ENCODE measurements around the gene MAP4K3. TPM values are rescaled to one million over a fixed set of nuclear protein-coding genes. Genes with fewer than 3 reads are reported as not detected.

The MAP4K3 gene
- total RNA-seq, 1 experiment from 2014 or later, result 36.0 TPM

- TF ChIP-seq CTCF (IDR thresholded peaks at IDR 0.05; ENCODE audit: unreplicated experiment), result no peak
- Mint-ChIP-seq H3K9me3 (ENCODE audit: unreplicated experiment) (no peaks in the 10 kb centered on the region), H3K27ac (ENCODE audit: low read depth, unreplicated experiment) (peak overlapping the region; percentile 97), H3K4me1 (ENCODE audit: insufficient read depth, unreplicated experiment) (peaks cover 41% of the 10 kb centered on the region), H3K27me3 (ENCODE audit: insufficient read depth, unreplicated experiment) (no peaks in the 10 kb centered on the region), H3K36me3 (ENCODE audit: insufficient read depth, unreplicated experiment) (peaks cover 7% of the 10 kb centered on the region), H3K4me3 (ENCODE audit: unreplicated experiment) (peak overlapping the region; percentile 72)
- TSS peak; percentile 42 for BruUV-seq (replicated peaks)
- ChIA-PET CTCF (interaction anchor here (0.6 to 0.9 kb wide), 3 partner anchors 56 to 108 kb away, joined by 3 to 4 read pairs (median 3); no protein-coding TSS in a partner anchor), POLR2A (interaction anchor here (0.6 to 13.0 kb wide), 21 partner anchors 8 to 702 kb away, joined by 3 to 198 read pairs (median 12); no protein-coding TSS in a partner anchor)
- peak; percentile 55 for DNase-seq (ENCODE audit: unreplicated experiment)
- intact Hi-C loops (cut with micrococcal nuclease), result loop anchor here (5.0 kb wide), 2 partner anchors 51 to 76 kb away; no protein-coding TSS in a partner anchor
Observed at GRCh38 chr2:39435741-39436591, 1.1 kb downstream of the MAP4K3 start.

- no TSS peak for BruUV-seq (replicated peaks)
- DNase-seq (ENCODE audit: unreplicated experiment), result peak; percentile 15
- ChIA-PET POLR2A (interaction anchor here (0.6 to 13.0 kb wide), 9 partner anchors 23 to 328 kb away, joined by 3 to 198 read pairs (median 6); no protein-coding TSS in a partner anchor), CTCF (interaction anchor here (0.6 to 0.9 kb wide), 2 partner anchors 54 to 57 kb away, joined by 3 to 4 read pairs; no protein-coding TSS in a partner anchor)
- no peak for TF ChIP-seq CTCF (IDR thresholded peaks at IDR 0.05; ENCODE audit: unreplicated experiment)
- intact Hi-C loops (cut with micrococcal nuclease), result loop anchor here (5.0 kb wide), 2 partner anchors 52 to 77 kb away; no protein-coding TSS in a partner anchor
- peak overlapping the region; percentile 72 for H3K4me3 Mint-ChIP-seq (ENCODE audit: unreplicated experiment)
- H3K4me1 Mint-ChIP-seq (ENCODE audit: insufficient read depth, unreplicated experiment), result peaks cover 47% of the 10 kb centered on the region
- H3K36me3 Mint-ChIP-seq (ENCODE audit: insufficient read depth, unreplicated experiment), result peaks cover 7% of the 10 kb centered on the region
- H3K27ac Mint-ChIP-seq (ENCODE audit: low read depth, unreplicated experiment), result peak overlapping the region; percentile 68
- H3K27me3 Mint-ChIP-seq (ENCODE audit: insufficient read depth, unreplicated experiment), result no peaks in the 10 kb centered on the region
- no peaks in the 10 kb centered on the region for H3K9me3 Mint-ChIP-seq (ENCODE audit: unreplicated experiment)
Observed at GRCh38 chr2:39435234-39435633, 1.9 kb downstream of the MAP4K3 start.

- Mint-ChIP-seq H3K27me3 (ENCODE audit: insufficient read depth, unreplicated experiment) (no peaks in the 10 kb centered on the region), H3K27ac (ENCODE audit: low read depth, unreplicated experiment) (peak overlapping the region; percentile 68), H3K4me3 (ENCODE audit: unreplicated experiment) (peak overlapping the region; percentile 72), H3K36me3 (ENCODE audit: insufficient read depth, unreplicated experiment) (peaks cover 7% of the 10 kb centered on the region), H3K4me1 (ENCODE audit: insufficient read depth, unreplicated experiment) (peaks cover 48% of the 10 kb centered on the region), H3K9me3 (ENCODE audit: unreplicated experiment) (no peaks in the 10 kb centered on the region)
- no peak for DNase-seq (ENCODE audit: unreplicated experiment)
- TF ChIP-seq CTCF (IDR thresholded peaks at IDR 0.05; ENCODE audit: unreplicated experiment), result no peak
- no TSS peak for BruUV-seq (replicated peaks)
- ChIA-PET CTCF (interaction anchor here (0.6 to 1.2 kb wide), 5 partner anchors 30 to 296 kb away, joined by 3 to 4 read pairs (median 3); no protein-coding TSS in a partner anchor), POLR2A (interaction anchor here (1.2 to 13.0 kb wide), 6 partner anchors 16 to 62 kb away, joined by 3 to 198 read pairs (median 6); no protein-coding TSS in a partner anchor)
- intact Hi-C loops (cut with micrococcal nuclease), result no loop called here
Observed at GRCh38 chr2:39434233-39434897, 2.7 kb downstream of the MAP4K3 start.

All from MCF 10A (cell line).